ENCODE data around the gene SVIP.

The SVIP gene

DNA sequence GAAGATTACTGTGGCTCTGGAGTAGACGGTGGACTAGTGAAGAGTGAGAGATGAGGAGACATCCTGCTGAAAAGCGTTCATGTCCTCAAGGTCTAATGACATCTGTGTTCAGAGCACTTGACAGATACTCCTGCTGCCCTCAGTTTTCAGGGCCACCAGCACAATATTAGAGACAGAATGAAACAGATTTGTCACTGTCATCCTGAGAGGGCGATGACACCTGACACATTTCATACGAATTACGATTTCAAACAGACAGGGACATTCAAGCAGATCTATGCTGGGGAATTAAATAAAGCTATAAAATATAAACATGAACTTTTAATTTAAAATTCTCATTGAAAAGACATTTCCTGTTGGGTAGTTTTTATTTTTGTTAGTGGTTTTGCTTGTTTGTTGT, 29.1 kb downstream of the SVIP start:
- H3K4me1 ChIP-seq, result 0 out of 2 replicates have a peak, but pooled peaks cover 7% of the 10 kb centered on the region
- DNase-seq, result no peak
- TF ChIP-seq, protein P1, sequence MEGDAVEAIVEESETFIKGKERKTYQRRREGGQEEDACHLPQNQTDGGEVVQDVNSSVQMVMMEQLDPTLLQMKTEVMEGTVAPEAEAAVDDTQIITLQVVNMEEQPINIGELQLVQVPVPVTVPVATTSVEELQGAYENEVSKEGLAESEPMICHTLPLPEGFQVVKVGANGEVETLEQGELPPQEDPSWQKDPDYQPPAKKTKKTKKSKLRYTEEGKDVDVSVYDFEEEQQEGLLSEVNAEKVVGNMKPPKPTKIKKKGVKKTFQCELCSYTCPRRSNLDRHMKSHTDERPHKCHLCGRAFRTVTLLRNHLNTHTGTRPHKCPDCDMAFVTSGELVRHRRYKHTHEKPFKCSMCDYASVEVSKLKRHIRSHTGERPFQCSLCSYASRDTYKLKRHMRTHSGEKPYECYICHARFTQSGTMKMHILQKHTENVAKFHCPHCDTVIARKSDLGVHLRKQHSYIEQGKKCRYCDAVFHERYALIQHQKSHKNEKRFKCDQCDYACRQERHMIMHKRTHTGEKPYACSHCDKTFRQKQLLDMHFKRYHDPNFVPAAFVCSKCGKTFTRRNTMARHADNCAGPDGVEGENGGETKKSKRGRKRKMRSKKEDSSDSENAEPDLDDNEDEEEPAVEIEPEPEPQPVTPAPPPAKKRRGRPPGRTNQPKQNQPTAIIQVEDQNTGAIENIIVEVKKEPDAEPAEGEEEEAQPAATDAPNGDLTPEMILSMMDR (IDR thresholded peaks at IDR 0.05; ENCODE audit: low read depth, low read length), result no peak
- H3K9me3 ChIP-seq, result no peaks in the 10 kb centered on the region
- no peaks in the 10 kb centered on the region for H3K36me3 ChIP-seq
- H3K27me3 ChIP-seq, result no peaks in the 10 kb centered on the region
- H3K4me3 ChIP-seq (ENCODE audit: low read depth, low read length), result no peak overlapping the region

DNA sequence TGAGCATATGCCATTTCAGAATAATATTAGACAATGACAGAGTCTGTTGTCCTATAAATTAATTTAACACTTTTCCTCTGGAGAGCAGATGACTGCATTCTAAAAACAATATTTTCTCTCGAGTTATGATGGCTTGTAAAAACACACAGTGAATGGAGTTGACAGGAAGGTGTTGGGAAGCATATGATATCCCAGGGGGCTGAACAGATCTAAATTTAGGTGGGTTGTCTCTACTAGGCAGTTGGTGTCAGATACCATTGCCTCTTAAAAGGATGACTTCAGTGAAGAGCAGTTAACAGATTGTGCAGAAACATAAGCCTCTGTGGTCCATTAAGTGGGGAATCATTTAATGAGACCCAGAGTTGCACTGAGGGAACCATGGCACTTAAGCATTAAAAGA, 30.7 kb downstream of the SVIP start:
- Histone ChIP-seq H3K36me3 (no peaks in the 10 kb centered on the region), H3K27me3 (no peaks in the 10 kb centered on the region), H3K4me3 (ENCODE audit: low read depth, low read length) (no peak overlapping the region), H3K9me3 (no peaks in the 10 kb centered on the region), H3K4me1 (0 out of 2 replicates have a peak, but pooled peaks cover 7% of the 10 kb centered on the region)
- DNase-seq, result no peak
- TF ChIP-seq, protein P1 (IDR thresholded peaks at IDR 0.05; ENCODE audit: low read depth, low read length), result no peak

DNA sequence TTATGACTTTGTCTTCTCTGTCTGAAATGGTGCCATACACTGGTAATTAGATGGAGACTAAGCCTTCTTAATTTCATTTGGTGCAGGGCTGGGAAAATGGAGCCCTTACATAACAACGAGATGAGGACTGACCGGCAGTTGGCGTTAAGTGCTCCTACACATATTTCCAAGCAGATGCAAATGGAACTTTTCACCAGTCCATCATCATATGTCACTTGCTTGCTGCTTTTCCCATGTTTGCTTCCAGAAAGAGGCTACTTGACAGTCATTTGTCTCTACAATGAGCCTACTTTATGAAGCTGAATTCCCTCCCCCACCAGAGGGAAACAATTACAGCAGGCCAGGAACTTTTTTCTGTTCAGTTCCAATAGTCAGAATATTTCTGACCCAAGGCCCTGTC, 32.6 kb downstream of the SVIP start:
- no peaks in the 10 kb centered on the region for H3K9me3 ChIP-seq
- 0 out of 2 replicates have a peak, but pooled peaks cover 7% of the 10 kb centered on the region for H3K4me1 ChIP-seq
- TF ChIP-seq, protein P1 (IDR thresholded peaks at IDR 0.05; ENCODE audit: low read depth, low read length), result no peak
- no peak for DNase-seq
- H3K27me3 ChIP-seq, result no peaks in the 10 kb centered on the region
- no peaks in the 10 kb centered on the region for H3K36me3 ChIP-seq
- no peak overlapping the region for H3K4me3 ChIP-seq (ENCODE audit: low read depth, low read length)

DNA sequence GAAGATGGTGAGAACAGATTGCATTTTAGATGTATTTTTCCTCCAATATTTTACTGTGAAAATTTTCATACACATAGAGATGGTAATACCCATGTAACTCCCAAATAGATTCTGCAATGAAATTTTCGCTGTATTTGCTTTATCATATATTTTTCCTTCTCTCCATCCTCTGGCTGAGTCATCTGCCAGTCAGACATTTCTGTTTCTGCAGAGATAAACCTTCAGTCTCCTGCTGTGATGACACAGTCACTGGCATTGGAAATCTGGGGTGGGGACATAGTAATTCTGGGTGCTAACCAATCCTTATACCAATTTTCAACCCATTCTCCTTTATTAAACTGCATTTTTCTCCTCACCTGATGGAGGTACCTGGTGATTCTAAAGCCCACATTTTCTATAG, 33.7 kb downstream of the SVIP start:
- Histone ChIP-seq H3K27me3 (no peaks in the 10 kb centered on the region), H3K4me1 (0 out of 2 replicates have a peak, but pooled peaks cover 7% of the 10 kb centered on the region), H3K36me3 (no peaks in the 10 kb centered on the region), H3K9me3 (no peaks in the 10 kb centered on the region), H3K4me3 (ENCODE audit: low read depth, low read length) (no peak overlapping the region)
- TF ChIP-seq, protein P1 (IDR thresholded peaks at IDR 0.05; ENCODE audit: low read depth, low read length), result no peak
- no peak for DNase-seq

DNA sequence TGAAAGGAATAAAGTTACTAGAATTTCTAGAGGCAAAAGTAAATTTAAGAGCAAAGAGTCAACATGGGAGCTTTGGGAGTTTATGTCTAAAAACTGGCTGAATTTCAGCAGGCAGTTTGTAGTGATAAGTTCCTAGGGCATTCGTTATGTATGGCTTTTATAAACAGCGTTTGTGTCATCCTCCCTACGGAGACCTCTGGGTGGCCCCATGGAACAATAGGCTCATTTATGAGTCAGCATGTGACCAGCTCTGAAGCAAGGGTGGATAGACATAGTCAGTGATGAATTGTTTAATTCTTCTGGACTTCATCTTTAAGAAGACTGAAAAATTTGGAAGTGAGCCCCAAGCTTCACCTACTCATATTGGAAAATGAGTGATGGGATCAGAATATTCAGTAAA, 37.1 kb downstream of the SVIP start:
- H3K27me3 ChIP-seq, result no peaks in the 10 kb centered on the region
- no peaks in the 10 kb centered on the region for H3K9me3 ChIP-seq
- no peaks in the 10 kb centered on the region for H3K36me3 ChIP-seq
- TF ChIP-seq, protein P1 (IDR thresholded peaks at IDR 0.05; ENCODE audit: low read depth, low read length), result no peak
- DNase-seq, result no peak
- H3K4me3 ChIP-seq (ENCODE audit: low read depth, low read length), result no peak overlapping the region
- 0 out of 2 replicates have a peak, but pooled peaks cover 4% of the 10 kb centered on the region for H3K4me1 ChIP-seq

DNA sequence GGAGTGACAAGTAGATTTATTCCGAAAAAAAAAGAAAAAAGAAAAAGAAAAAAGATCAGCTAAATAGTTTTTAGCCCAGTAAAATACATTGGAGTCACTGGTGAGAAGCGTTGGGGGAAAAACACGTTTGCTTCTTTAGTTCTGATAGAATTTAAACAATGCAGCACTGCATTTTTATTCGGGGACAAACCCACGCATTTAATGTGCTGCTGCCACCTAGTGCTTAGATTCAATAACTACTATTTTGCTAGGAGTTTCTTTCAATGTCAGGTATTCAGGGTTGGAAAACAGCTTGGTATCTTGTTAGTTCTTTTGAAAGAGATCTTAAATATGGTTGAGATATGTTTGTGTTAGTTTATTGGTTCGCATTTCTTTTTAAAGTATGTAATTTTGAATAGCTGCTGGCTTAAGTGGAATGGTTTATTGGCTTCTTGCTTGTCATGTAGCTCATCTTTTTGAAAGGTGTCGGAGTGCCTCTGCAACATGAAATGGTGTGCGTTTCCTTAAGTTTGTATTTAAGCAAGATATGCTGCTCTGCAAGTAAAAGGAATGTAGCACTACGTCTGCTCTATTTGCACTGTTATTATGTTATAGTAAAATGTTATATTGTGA, 41.9 kb downstream of the SVIP start:
- Histone ChIP-seq H3K36me3 (no peaks in the 10 kb centered on the region), H3K9me3 (no peaks in the 10 kb centered on the region), H3K4me1 (no peaks in the 10 kb centered on the region), H3K27me3 (no peaks in the 10 kb centered on the region), H3K4me3 (ENCODE audit: low read depth, low read length) (no peak overlapping the region)
- DNase-seq, result peak; percentile 17
- TF ChIP-seq, protein P1 (IDR thresholded peaks at IDR 0.05; ENCODE audit: low read depth, low read length), result peak; percentile 56

Data from BE2C (cell line).